Measurements from ENCODE around the gene FOXD4. TPM values are rescaled to one million over a fixed set of nuclear protein-coding genes. Genes with fewer than 3 reads are reported as not detected.
A peak's percentile ranks its signal among the peaks of the same experiment; 100 is the strongest.
"Not testable (repeated sequence)": the region's sequence is repeated elsewhere in the genome, so short reads cannot be mapped to it uniquely, and the experiment has no call there.

FOXD4 gene
- total RNA-seq, 1 donor: 0.36 TPM

DNA sequence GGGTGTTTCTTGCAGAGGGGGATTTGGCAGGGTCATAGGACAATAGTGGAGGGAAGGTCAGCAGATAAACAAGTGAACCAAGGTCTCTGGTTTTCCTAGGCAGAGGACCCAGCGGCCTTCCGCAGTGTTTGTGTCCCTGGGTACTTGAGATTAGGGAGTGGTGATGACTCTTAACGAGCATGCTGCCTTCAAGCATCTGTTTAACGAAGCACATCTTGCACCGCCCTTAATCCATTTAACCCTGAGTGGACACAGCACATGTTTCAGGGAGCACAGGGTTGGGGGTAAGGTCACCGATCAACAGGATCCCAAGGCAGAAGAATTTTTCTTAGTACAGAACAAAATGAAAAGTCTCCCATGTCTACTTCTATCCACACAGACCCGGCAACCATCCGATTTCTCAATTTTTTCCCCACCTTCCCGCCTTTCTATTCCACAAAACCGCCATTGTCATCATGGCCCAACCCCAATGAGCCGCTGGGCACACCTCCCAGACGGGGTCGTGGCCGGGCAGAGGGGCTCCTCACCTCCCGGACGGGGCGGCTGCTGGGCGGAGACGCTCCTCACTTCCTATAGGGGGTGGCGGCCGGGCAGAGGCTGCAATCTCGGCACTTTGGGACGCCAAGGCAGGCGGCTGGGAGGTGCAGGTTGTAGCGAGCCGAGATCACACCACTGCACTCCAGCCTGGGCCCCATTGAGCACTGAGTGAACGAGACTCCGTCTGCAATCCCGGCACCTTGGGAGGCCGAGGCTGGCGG, 35.1 kb downstream of the FOXD4 start:
- not testable (repeated sequence) for H3K4me3 ChIP-seq (ENCODE audit: insufficient read depth, low read length)

DNA sequence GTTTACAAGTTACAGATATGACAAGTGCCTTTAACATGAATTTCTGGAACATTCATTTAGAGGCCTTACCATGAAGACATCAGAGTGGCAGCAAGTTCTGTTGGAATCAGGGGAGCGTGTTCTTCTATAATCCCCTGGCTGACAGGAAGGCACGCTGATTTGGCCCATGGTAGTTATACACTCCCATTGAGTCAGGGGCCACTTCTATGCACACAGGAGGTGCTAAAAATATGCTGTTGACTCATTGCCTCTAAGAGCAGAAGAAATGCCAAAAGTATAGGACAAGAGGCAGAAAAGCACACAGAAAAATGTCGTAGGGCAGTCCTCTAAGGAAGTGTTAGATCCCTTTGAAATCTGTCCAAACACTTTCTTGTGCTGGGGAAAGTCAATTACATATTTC, 39.9 kb downstream of the FOXD4 start:
- H3K4me1 ChIP-seq (ENCODE audit: insufficient read depth, low read length); H3K4me3 ChIP-seq (ENCODE audit: insufficient read depth, low read length); H3K4me2 ChIP-seq (ENCODE audit: insufficient read depth, low read length); H3K79me2 ChIP-seq (ENCODE audit: insufficient read depth, low read length); H3K27me3 ChIP-seq (ENCODE audit: insufficient read depth, low read length); H3K36me3 ChIP-seq (ENCODE audit: insufficient read depth, low read length); H4K20me1 ChIP-seq (ENCODE audit: insufficient read depth, low read length); H3K9me3 ChIP-seq (ENCODE audit: low read depth, low read length); H2AFZ ChIP-seq (ENCODE audit: low read length); DNase-seq (ENCODE audit: insufficient read length, low spot score, missing footprints); H3K27ac ChIP-seq (ENCODE audit: low read depth, low read length): not testable (repeated sequence)

More for the DNA sequence above, 35.1 kb downstream of the FOXD4 start:
- not testable (repeated sequence) for H3K4me2 ChIP-seq (ENCODE audit: insufficient read depth, low read length); DNase-seq (ENCODE audit: insufficient read length, low spot score, missing footprints); H3K79me2 ChIP-seq (ENCODE audit: insufficient read depth, low read length); H3K9me3 ChIP-seq (ENCODE audit: low read depth, low read length); H3K4me1 ChIP-seq (ENCODE audit: insufficient read depth, low read length); H3K27me3 ChIP-seq (ENCODE audit: insufficient read depth, low read length); H4K20me1 ChIP-seq (ENCODE audit: insufficient read depth, low read length); H2AFZ ChIP-seq (ENCODE audit: low read length); H3K27ac ChIP-seq (ENCODE audit: low read depth, low read length); H3K36me3 ChIP-seq (ENCODE audit: insufficient read depth, low read length)

DNA sequence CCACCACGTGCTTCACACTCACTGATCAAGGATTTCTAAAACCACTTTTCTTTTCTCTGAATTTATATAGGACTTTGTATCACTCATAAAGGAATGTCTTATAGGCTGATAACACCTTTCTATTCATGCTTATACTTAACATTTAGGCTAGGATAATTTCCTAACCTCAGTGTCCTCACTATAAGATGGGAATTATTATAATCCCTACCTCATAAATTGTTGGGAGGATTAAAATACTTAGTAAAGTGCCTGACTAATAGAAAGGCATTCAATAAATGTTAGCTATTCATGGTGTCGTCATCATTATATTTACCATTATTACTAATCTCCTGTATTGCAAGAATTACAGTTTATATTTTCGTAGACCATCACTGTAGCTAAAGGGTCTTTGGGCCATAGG, 41.8 kb downstream of the FOXD4 start:
- not testable (repeated sequence) for H3K36me3 ChIP-seq (ENCODE audit: insufficient read depth, low read length); H4K20me1 ChIP-seq (ENCODE audit: insufficient read depth, low read length); H3K27ac ChIP-seq (ENCODE audit: low read depth, low read length); H3K27me3 ChIP-seq (ENCODE audit: insufficient read depth, low read length); H3K4me3 ChIP-seq (ENCODE audit: insufficient read depth, low read length); H3K4me1 ChIP-seq (ENCODE audit: insufficient read depth, low read length); DNase-seq (ENCODE audit: insufficient read length, low spot score, missing footprints); H3K79me2 ChIP-seq (ENCODE audit: insufficient read depth, low read length); H2AFZ ChIP-seq (ENCODE audit: low read length); H3K4me2 ChIP-seq (ENCODE audit: insufficient read depth, low read length); H3K9me3 ChIP-seq (ENCODE audit: low read depth, low read length)

DNA sequence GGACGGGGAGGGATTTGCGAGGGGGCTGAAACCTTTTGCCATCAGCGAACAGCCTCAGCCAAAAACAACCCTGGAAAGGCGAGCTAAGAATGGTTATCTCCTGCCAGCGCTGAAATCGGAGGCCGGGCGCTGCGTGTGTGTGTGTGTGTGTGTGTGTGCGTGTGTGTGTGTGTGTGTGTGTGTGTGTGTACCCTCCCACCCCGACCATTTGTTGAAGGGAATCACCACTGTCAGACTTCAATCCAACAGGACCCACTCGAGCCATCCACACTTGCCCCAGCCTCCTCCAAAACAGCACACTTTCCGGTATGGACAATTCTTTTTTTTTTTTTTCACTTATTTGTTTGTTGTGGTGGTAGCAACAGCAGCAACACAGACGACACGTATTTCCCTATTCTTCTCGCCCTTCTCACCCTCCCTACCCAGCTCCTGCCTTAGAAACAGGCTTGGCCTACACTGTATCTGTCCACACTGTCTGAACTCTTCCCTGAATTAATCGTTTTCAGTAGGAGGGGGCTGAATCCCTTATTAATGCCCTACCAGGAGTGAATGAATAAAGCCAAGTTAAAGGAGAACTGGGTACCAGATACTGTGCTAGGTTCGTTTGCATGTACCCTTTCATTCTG, 44.2 kb downstream of the FOXD4 start:
- not testable (repeated sequence) for H3K36me3 ChIP-seq (ENCODE audit: insufficient read depth, low read length); DNase-seq (ENCODE audit: insufficient read length, low spot score, missing footprints); H3K27ac ChIP-seq (ENCODE audit: low read depth, low read length); H2AFZ ChIP-seq (ENCODE audit: low read length); H3K9me3 ChIP-seq (ENCODE audit: low read depth, low read length); H4K20me1 ChIP-seq (ENCODE audit: insufficient read depth, low read length); H3K27me3 ChIP-seq (ENCODE audit: insufficient read depth, low read length); H3K4me1 ChIP-seq (ENCODE audit: insufficient read depth, low read length); H3K79me2 ChIP-seq (ENCODE audit: insufficient read depth, low read length)
- peak overlapping the region; percentile 50 for H3K4me3 ChIP-seq (ENCODE audit: insufficient read depth, low read length)
- peak overlapping the region; percentile 32 for H3K4me2 ChIP-seq (ENCODE audit: insufficient read depth, low read length)

DNA sequence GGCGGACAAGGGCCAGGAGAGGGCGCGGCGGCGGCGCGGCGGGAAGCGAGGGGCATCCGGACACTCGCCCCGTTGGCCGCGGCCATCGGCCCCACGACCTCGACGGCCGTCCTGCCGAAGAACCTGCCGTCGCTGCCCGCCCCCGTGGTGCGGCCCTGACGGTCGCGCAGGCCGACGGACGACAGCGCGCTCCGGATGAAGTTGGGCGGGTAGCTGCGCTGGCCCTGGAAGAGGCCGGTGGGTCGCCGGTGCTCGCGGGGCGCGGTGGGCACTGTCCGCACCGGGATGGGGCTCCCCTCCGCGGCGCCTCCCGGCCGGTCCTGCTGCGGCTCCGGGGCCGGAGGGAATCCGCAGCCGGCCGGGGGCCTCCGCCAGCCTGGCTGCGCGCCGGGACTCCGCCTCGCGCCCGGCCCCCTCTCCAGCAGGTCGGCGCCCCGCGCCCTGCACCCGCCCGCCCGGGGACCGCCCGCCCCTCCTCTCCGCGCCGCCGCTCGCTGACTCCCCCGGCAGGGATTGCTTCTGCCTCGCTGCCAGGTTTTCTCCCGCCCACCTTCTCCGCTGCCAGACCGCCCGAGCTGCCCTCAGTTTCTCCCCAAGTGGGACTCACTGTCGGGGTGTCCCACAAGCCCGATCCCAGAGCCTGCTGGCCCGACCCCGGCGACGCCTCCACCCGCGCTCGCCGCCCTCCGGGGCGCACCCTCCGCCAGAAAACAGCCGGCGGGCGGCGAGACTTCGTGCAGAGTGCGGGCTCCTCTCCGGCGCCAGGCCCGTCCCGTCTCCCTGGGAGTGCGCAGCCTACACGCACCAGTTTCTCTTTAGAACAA, 44.9 kb downstream of the FOXD4 start:
- DNase-seq (ENCODE audit: insufficient read length, low spot score, missing footprints): peak; percentile 77
- not testable (repeated sequence) for H2AFZ ChIP-seq (ENCODE audit: low read length); H3K9me3 ChIP-seq (ENCODE audit: low read depth, low read length); H3K79me2 ChIP-seq (ENCODE audit: insufficient read depth, low read length); H3K27me3 ChIP-seq (ENCODE audit: insufficient read depth, low read length); H3K27ac ChIP-seq (ENCODE audit: low read depth, low read length); H4K20me1 ChIP-seq (ENCODE audit: insufficient read depth, low read length); H3K4me1 ChIP-seq (ENCODE audit: insufficient read depth, low read length); H3K36me3 ChIP-seq (ENCODE audit: insufficient read depth, low read length)
- peak overlapping the region; percentile 32 for H3K4me2 ChIP-seq (ENCODE audit: insufficient read depth, low read length)
- H3K4me3 ChIP-seq (ENCODE audit: insufficient read depth, low read length): peak overlapping the region; percentile 50

Other genes with a start within 250 kb of the FOXD4 start
- 3.6 and 4.1 TPM in 2 replicates for gene WASHC1, start 89.0 kb downstream of the FOXD4 start, total RNA-seq
- 24.6 and 28.0 TPM in 2 replicates for gene ZNG1A, start 60.6 kb upstream of the FOXD4 start, total RNA-seq
- under 0.01 TPM in 2 replicates for gene DOCK8, start 96.4 kb upstream of the FOXD4 start, total RNA-seq

Data from osteoblast (primary cell).